ENCODE measurements around the gene PLA2G15.
"Not testable (repeated sequence)": the region's sequence is repeated elsewhere in the genome, so short reads cannot be mapped to it uniquely, and the experiment has no call there.

PLA2G15 gene

DNA sequence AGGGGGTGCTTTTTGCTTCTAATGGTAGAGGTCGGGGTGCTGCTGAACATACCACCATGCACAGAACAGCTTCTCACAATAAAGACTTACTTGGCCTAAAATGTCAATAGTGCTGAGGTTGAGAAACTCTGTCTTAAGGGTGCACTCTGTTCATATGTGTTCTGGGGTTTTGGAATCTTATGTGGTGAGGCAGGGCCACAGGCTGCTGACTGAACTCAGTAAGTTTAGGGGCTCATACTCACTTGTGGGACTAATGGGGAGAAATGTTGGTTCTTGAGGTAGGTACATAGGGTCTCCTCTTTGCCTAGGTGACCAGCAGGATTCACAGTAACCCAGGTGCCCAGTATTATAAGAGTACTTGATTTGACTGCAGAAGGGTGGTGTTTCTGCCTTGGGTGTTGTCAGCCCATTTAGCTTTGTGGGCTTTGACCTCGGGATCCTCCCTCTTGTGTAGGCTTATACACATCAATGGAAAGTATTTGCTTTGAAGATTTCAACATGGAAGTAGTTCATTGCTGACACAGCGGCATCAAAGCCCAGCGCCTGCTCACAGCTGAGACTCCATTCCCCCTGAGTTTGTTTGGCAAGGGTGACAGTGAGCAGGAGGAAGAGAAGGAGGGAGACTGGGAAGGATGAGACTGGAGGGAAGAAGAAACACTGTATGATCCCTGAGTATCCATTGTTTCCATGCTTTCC is 36.3 kb downstream of the PLA2G15 start:
- no peak for DNase-seq

DNA sequence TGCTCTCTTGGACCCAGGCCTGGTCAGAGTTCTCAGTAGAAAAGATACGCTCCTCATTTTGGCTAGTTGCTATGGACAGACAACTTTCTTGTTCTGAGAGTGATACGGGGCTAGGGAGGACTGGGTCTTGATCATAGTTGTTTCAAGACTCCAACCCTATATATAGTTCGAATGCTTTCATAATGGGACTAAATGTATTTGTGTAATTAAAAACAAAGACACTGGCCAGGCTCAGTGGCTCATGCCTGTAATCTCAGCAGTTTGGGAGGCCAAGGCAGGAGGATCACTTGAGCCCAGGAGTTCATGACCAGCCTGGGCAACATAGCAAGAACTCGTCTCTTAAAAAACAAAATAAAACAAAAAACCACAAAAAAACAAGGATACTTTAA is 36.9 kb downstream of the PLA2G15 start:
- DNase-seq = no peak

DNA sequence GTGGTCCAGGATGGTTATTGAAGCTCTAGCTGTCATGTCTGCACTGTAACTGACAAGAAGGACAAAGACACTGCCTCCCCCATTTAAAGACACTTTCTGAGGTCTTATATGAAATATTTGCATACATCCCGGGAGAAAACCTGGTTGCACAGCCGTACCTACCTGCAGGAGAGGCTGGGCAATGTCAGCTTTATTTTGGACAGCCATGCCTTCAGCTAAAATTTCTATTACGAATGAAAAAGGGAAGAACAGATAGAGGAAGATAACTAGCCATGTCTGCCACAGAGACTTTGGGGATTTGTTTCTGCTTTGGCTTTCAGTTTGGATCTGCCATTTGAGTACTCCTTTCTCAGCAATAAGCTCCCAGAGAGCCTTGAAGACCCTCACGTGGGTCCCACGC is 38.2 kb downstream of the PLA2G15 start:
- no peak for DNase-seq

DNA sequence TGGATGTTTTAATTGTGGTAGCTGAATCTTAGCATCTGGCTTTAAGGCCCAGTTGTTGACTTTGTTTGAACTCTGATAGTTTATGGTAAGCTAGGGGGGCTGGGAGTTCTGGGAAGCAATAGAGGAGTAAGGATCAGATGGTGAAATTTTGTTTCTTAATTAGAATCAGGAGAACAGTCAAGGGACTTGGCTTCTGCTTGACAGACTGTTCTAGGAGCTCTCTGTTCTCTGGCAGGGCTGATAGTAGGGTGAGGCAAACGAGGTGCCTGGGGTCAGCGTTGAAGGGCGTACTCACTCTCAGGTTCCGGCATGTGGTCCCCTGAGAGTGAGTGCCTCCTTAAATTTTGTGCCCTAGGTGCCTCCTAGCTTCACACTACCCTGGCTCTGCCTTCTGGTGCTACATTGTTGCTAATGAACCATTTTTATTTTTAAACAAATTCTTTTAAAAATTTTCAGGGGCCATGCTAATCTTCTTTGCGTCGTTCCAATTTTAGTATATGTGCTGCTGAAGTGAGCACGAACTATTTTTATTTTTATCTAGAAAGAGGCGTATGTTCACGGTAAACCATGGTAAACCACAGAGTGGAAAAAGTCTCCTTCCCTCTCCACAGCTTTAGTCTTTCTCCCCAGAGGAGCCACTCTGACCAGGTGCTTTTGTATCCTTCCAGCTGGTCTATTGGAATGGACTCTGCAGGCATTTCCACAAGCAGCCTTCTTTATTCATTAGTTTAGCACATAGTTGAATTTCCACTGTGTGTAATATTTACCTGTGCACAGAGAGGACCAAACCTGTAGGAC is 38.8 kb downstream of the PLA2G15 start:
- DNase-seq = no peak

DNA sequence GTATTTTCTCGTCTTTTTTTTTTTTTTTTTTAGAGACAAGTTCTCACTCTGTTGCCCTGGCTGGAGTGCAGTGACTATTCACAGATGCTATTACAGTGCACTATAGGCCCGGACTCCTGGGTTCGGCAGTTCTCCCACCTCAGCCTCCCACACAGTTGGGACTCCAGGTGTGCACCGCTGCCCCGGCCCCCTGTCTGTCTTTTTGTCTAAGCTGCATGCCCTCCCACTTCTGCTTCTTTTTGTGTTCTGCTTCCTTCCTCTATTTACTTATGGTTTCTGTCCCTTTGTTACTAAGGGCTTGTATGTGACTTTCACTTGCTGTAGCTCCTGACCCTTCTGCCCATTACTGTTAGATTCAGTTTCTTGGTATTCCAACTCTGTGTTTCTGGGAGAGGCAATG is 39.7 kb downstream of the PLA2G15 start:
- peak; percentile 74 for DNase-seq

DNA sequence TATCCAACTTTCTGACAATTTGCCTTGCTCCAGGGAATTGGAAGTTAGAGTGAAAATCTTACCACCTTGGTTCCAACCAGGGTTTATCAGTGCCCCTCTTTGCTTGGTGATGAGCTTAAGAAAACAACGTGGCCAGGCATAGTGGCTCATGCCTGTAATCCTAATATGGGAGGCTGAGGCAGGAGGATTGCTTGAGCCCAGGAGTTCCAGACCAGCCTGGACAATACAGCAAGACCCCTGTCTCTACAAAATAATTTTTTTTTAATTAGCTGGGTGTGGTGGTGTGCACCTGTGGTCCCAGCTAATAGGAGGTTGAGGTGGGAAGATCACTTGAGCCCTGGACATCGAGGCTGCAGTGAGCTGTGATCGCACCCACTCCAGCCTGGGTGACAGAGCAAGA is 40.5 kb downstream of the PLA2G15 start:
- DNase-seq = no peak

DNA sequence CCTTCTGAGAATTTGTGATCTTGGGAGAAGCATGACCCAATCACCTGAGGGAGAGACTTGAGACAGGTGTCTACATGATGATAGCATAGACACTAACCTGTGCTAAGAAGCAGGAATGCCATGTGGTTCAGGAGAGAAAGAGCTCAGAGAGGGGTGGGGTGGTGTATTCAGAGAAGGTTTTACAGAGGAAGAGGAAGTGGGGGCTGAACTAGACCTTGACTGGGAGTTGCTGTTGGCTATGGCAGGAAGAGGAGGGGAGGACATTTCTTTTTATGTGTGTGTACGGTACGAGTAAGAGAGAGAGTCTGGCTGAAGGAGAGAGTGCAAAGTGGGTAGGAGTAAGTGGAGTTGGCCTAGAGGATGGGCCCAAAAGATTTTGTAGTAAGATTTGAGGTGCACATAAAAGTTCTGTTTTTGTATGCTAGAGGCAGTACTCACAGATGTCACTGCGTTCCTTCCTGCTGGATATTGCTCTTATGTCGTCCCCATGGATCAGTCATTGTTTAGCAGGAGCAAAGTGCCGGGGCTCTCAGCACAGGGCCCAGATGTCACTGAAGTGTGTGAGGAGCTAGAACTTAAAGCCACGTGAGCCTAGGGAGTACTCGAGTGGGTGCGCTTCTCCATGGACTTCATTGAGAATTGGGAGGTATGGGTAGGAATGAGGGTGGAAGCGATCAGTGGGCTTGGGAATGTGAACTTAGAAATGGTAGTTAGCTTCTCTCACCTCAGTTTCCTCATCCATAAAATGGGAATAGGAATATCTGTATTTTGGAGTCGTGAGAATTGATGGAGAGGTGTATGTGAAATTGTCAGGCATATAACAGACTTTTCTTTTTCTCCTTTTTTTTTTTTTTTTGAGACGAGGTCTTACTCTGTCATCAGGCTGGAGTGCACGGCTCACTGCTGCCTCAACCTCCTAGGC is 41.2 kb downstream of the PLA2G15 start:
- DNase-seq = peak; percentile 78

DNA sequence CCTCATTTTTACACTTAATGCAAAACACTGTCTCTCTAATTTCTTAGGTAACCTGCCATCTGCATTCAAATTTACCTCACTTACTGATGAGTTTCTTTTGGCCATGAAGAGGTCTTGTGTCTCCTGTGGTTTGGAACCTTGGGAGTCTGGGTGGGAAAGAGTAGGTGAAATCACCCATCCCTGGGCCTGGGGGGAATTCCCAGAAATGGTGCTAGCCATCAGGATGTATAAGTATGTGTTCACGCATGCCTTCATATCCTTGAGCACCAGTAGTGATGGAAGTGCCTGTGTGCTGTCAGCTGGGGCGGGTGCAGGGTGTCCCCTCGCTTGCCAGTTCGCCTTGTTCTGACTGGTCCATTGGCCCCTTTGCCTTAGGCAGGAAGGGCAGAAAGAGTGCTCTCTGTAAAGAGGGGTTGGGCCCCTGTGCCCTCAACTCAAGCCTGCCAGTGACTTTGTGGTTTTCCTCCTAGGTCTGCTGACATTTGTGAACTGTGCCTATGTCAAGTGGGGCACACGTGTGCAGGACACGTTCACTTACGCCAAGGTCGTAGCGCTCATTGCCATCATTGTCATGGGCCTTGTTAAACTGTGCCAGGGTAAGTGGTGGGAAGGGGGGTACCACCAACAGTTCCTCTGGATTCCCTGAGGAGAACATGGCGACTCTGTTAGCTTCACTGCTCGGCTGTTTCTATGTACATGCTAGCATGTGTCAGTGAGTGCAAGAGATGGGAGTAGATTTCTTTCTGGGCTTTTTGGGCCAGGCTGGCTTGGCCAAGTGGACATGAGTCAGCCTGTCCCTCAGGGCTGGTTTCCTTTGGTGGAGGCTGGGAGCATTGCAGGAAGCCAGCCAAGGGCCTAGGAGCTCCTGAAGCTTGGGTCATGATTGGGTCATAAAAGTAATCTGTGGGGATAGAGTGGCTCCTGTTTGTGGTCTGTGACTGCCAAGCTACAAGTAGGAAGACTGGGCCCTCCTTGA is 42.4 kb downstream of the PLA2G15 start:
- no peak for DNase-seq

DNA sequence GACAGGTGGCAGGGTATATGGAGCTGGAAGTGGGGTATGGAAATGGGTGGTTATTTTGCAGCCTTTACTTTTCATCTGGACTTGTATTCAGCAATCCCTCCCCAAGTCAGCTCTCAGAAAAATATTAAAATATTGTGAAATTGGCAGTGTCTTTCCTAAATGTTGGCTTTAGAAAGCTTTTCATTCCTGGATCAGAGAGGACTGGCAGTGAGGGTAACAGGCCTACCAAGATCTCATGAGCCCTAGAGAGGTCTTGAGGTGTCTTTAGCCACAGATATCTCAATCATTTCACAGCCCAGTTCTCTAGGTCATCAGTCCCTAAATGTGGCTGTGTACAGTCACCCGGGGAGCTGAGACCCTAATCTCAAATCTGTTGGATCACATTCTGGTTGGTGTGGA is 43.1 kb downstream of the PLA2G15 start:
- no peak for DNase-seq

DNA sequence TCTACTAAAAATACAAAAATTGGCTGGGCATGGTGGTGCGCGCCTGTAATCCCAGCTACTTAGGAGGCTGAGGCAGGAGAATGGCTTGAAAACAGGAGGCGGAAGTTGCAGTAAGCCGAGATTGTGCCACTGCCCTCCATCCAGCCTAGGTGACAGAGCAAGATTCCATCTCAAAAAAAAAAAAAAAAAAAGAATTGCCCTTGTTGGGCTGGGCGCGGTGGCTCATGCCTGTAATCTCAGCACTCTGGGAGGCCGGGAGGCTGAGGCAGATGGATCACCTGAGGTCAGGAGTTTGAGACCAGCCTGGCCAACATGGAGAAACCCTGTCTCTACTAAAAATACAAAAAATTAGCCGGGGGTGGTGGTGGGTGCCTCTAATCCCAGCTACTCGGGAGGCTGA is 43.6 kb downstream of the PLA2G15 start:
- DNase-seq = not testable (repeated sequence)

DNA sequence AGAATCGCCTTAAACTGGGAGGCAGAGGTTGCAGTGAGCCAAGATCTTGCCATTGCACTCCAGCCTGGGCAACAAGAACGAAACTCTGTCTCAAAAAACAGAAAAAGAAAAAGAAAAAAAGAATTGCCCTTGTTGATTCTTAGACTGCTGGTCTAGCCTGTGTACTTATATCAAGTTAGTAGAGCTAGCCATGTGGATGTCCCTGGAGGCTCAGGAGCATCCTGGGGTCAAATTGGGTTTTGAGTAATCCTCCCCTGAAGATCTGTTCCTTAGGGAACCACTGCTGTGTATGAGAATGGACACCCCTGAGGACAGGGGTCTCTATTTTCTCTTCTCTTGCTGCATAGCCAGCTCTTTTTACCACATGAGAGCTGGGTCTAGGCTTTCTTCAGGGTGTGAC is 44.0 kb downstream of the PLA2G15 start:
- no peak for DNase-seq

DNA sequence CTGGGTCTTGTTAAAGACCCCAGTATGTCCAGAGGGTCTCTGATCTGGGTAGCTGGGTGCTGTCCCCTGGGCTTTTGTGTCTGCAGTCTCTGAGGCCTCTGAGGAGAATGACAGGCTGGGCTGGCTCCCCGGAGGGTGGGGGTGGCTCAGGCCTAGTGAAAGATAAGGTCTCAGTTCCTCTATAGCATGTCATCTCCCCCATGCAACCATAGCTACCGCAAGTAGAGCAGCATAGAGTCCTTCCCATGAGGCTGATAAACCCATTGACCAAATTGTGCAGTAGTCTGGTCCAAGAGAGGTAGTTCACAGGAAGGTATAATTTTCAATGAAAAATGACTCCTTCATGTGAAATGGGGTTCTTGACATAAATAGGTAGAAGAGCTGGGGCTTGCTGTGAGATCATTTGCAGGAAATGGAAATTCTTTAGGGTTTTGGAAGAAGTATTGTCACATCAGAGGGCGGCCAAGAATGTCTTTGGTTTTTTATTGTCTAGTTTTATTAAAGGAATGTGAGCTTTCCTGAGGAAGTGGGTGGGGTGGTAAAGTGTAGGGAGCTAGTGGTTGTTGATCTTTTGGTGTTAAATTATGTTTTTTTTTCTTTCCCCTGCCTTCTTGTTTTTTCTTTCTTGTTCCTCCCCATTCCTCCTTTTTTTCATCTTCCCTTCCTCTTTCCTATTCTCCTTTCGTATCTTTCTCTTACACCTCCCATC is 44.6 kb downstream of the PLA2G15 start:
- peak; percentile 83 for DNase-seq

DNA sequence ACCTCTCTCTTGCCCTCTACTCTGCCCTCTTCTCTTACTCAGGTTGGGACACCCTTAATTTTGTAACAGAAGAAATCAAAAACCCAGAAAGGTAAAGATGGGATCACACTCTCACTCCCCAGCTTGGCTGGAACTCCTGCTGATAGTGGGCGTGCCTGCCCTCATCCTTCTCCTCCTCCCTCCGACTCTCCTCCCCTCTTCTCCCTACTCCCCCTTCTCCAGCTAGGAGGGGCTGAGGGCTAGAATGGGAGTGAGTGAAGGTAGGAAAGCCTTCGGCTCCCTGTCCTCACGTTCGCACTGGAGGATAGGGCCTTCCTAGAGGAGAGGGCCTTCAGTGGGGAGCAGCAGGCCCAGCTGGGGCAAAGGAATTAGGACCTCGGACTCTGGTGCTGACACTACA is 45.3 kb downstream of the PLA2G15 start:
- DNase-seq = no peak

DNA sequence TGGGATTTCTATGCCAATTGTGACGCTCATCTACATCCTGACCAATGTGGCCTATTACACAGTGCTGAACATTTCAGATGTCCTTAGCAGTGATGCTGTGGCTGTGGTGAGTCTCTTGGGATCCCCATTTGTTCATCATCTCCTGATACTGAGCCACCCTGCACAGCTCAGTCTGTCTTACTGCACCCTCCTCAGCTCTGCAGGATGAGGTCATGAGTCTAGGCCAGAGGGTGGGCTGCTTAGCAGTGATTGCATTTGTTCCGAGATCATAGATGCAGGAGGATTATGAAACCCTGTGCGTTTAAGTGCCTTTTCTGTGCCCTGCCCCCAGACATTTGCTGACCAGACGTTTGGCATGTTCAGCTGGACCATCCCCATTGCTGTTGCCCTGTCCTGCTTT is 46.1 kb downstream of the PLA2G15 start:
- DNase-seq = no peak

DNA sequence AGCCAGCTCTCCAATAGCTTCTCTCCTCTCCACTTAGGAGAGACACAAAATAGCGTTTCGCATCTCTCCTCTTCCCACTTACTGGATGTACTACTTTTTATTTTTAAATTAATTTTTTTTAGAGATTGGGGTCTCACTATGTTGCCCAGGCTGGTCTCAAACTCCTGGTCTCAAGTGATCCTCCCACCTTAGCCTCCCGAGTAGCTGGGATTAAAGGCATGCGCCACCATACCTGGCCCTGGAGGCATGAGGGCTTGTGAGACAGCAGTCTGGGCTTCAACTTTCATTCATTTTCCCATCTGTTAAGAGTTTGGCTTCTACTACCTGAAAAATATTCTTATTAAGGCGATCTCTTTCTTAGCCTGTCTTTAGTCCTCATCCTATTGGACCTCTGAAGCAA is 47.3 kb downstream of the PLA2G15 start:
- no peak for DNase-seq

DNA sequence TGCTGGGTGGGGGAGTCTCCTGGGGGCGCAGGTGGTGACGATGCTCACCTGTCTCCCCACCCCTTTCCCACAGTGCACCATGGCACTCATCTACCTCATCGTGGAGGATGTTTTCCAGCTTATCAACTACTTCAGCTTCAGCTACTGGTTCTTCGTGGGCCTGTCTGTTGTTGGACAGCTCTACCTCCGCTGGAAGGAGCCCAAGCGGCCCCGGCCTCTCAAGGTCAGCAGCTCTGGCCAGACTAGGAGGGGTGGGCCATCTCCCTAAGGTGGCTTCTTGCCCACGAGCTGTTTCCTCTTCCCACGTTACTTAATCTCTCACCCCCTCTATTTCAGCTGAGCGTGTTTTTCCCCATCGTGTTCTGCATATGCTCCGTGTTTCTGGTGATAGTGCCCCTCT is 51.1 kb downstream of the PLA2G15 start:
- DNase-seq = no peak

DNA sequence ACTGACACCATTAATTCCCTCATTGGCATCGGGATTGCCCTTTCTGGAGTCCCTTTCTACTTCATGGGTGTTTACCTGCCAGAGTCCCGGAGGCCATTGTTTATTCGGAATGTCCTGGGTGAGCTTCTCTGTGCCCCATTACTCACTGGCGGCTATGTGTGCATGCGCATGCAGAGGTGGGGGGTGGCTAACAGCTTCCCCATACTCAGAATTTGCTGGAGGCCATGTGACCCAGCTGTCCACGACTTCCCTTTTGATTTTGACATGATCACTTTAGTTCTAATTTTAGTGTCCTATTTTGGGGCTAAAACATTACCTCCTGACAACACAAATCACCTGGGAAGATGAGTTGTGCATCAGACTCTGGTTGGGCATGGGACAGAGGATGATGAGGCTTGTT is 51.5 kb downstream of the PLA2G15 start:
- no peak for DNase-seq

DNA sequence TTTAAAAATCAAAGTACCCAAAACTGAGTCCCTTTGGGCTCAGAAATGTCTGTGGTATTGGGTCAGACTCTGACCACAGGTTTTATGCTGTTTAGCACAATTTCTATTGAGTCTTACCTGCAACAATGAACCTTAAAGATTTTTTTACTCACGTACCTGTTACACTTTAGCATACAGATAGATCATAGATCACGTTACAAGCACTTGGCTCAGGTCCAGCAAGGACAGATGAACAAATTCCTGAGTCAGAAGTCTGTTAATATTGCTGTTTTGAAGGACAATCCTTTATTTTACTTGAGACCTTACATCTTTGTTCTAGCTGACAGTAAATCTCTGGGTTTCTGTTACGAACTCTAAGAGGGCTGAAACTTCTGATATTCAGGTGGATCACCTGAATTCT is 52.7 kb downstream of the PLA2G15 start:
- no peak for DNase-seq

DNA sequence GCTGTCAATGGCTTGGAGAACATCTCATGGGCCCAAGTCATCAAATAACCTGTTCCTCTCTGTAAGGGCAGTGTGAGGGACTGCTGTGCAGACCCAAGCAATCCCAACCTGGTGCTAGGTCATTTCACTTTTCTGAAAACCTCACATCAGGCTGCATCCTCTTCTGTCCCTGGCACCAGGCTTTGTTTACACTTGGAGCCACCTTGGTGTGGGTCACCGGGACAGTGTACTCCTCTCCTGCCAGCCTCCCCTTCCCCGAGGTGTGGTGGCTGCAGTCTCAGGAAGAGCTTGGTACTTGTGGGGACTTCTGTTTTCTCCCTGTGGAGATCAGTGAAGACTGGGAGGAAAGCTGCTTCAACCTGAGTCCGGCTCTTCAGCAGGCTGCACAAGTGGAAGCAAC is 53.1 kb downstream of the PLA2G15 start:
- DNase-seq = no peak

DNA sequence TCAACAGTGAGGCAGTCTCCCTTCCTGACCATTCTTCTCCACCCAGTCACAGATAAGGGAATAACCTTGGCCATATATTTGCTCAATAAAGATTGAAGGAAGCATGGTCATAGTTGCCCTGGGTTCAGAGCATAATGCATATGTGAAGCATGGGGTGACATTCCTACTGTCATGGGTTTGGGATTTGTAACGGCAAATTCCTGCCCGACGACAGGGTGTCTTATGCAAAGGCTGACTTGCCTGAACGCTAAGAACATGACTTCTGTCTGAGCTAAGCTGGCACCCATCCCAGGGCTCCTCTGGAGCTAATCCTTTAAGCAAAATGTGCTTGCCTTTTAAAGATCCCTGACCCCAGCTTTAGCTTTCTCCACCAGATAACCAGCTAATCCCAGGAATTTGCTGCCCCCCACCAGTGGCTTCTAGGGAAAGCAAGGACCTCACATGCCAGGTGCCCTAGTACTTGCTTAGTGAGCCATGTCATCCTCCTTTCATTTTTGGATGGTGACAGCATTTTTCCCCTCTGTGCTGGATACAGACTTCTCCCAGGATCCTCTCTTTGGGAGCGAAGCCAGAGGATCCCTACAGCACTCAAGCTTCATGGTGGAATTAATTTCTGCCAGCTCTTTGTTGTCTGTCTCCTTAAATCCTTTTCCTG is 53.9 kb downstream of the PLA2G15 start:
- no peak for DNase-seq

All from GF-D8 (cell line).